ENCODE results near the gene ATXN7L3B. TPM values are rescaled to one million over a fixed set of nuclear protein-coding genes. Genes with fewer than 3 reads are reported as not detected.
A peak's percentile ranks its signal among the peaks of the same experiment; 100 is the strongest.

The ATXN7L3B gene
- total and polyA plus RNA-seq, 9 of the 15 experiments (the other 6 are each of a cell fraction or from before 2014, with no cell fraction given): 10.3 to 40.5 (median 31.0) TPM

DNA sequence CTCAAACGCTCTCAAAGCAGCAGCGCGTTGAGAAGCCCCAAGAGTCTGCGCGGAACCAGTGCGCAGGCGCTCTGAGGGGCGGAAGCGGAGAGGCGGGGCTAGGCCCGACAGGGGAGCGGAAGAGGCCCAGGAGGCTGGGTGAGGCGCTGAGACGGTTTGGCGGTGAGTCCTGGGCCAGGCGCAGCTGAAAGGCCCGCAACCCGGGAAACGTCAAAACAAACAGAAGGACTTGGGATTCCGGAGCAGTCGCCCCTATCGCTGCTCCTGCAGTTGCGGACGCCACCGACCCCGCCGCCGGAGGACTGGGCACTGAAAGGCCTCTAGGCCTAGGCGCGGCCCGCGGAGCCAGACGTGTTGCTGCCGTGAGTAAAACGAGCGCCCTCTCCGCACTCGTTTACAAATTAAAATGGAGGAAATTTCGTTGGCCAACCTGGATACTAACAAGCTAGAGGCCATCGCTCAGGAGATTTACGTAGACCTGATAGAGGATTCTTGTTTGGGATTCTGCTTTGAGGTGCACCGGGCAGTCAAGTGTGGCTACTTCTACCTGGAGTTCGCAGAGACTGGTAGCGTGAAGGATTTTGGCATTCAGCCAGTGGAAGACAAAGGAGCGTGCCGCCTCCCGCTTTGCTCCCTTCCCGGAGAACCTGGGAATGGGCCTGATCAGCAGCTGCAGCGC, at the start of gene ATXN7L3B (continued):
- TF ChIP-seq NFIC (IDR thresholded peaks at IDR 0.05): peak; percentile 96
- no peak for TF ChIP-seq RERE (CRISPR knock-in tag; IDR thresholded peaks at IDR 0.05; ENCODE audit: borderline replicate concordance)
- TF ChIP-seq EGR1 (conservative IDR thresholded peaks at IDR 0.05): no peak
- TF ChIP-seq PRMT5 (CRISPR knock-in tag; IDR thresholded peaks at IDR 0.05): 0 out of 2 replicates have a peak, but pooled peaks have one; percentile 28
- TF ChIP-seq ZNF436 (CRISPR knock-in tag; IDR thresholded peaks at IDR 0.05): 0 out of 2 replicates have a peak, but pooled peaks have one; percentile 17
- TF ChIP-seq ZNF12 (CRISPR knock-in tag; IDR thresholded peaks at IDR 0.05): 0 out of 2 replicates have a peak, but pooled peaks have one; percentile 75
- TF ChIP-seq ZNF395 (CRISPR knock-in tag; IDR thresholded peaks at IDR 0.05): no peak
- no peak for TF ChIP-seq RBM17 (IDR thresholded peaks at IDR 0.05; ENCODE audit: borderline replicate concordance, low read depth, low read length)
- TF ChIP-seq TCF7 (IDR thresholded peaks at IDR 0.05; ENCODE audit: borderline replicate concordance): no peak
- TF ChIP-seq HMG20A (CRISPR knock-in tag; conservative IDR thresholded peaks at IDR 0.05): no peak
- TF ChIP-seq, protein P1, sequence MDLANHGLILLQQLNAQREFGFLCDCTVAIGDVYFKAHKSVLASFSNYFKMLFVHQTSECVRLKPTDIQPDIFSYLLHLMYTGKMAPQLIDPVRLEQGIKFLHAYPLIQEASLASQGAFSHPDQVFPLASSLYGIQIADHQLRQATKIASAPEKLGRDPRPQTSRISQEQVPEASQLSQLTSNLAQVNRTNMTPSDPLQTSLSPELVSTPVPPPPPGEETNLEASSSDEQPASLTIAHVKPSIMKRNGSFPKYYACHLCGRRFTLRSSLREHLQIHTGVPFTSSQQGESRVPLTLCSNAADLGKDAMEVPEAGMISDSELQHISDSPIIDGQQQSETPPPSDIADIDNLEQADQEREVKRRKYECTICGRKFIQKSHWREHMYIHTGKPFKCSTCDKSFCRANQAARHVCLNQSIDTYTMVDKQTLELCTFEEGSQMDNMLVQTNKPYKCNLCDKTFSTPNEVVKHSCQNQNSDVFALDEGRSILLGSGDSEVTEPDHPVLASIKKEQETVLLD (IDR thresholded peaks at IDR 0.05): peak; percentile 86
- TF ChIP-seq ELF1 (tag; IDR thresholded peaks at IDR 0.05): peak; percentile 78
- peak; percentile 64; the same call in 1 of the 2 replicates for TF ChIP-seq RB1 (IDR thresholded peaks at IDR 0.05; ENCODE audit: low read depth)
